ENCODE measurements around the gene UBTF.
A peak's percentile ranks its signal among the peaks of the same experiment; 100 is the strongest.

DNA sequence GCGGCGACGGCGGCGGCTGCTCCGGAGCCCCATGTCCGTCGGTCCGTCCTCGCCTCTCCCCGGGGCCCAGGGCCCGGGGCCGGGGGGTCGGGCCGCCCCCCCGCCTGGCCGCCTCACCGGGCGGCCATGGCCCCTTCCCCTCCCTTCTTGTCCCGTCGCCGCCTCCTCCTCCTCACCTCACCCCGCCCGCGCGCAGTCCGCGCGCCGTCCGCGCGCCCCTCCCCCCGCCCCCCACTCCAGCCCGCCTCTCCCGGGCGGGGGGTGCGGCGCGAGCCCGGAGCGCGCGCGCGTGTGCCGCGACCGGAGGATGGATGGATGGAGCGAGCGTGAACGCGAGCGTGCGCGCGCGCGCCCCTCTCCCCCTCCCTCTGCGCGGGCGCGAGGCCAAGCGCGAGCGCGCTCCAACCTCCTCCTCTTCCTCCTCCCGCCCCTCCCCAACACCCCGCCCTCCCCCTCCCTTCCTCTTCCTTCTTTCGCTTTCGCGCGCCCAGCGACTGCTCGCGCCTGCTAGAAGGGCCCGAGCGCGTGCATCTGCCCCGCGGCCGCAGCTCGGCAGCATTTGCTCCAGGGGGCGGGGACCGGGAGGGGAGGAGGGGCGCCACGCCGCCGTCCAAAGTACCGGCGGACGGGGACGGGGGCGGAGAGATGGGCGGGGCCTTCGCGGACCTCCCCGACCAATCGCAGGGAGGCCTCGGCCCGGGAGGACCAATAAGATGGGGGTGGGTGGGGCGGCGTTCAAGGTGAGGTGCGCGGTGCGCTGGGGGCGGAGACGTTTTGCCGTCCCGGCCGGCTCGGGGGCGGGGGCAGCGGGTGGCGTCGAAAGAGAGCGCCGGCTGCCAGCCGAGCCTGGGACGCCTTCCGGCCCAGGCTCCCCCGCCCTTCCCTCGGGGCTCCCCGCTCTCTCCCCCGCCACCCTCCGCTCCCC lies 19.7 kb downstream of the UBTF start, which contains the start of gene ATXN7L3:
- peak; percentile 26; the same call in 1 of the 2 replicates for TF ChIP-seq POLR2AphosphoS5 (IDR thresholded peaks at IDR 0.05; ENCODE audit: borderline replicate concordance, low read depth, low read length)
- no peak for TF ChIP-seq EZH2 (IDR thresholded peaks at IDR 0.05)
- TF ChIP-seq FOXP2 (optimal IDR thresholded peaks at IDR 0.05; ENCODE audit: control extremely low read depth, extremely low read length, insufficient read depth) = no peak

Data from SK-N-MC (cell line).